Effector CD8-positive, alpha-beta T cell (primary cell): ENCODE results near the gene VWA8.
"Not testable (repeated sequence)": the region's sequence is repeated elsewhere in the genome, so short reads cannot be mapped to it uniquely, and the experiment has no call there.

ENCODE experiments used
- DNase-seq: peaks from one replicate; lab custom pipeline; 2025; lab: John Stamatoyannopoulos, UW

The VWA8 gene

DNA sequence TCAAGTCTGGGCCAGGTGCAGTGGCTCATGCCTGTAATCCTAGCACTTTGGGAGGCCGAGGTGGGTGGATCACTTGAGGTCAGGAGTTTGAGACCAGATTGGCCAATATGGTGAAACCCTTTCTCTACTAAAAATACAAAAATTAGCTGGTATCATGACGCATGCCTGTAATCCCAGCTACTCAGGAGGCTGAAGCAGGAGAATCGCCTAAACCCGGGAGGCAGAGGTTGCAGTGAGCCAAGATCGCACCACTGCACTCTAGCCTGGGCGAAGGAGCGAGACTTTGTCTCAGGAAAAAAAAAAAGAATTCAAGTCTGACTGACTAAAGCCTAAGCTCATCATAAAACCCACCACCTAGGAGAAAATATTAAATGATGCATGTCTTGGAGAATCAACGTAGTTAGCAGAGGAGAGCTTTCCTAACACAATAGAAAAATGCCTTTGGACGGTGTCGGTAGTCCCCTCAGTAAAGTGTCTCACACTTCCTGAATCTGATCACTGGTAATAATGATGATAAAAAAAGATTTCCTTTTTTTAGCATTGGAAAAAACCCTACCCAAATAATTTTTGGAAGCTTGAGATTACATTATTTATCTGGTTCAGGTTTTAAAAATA, 313.1 kb downstream of the VWA8 start:
- DNase-seq: not testable (repeated sequence)

DNA sequence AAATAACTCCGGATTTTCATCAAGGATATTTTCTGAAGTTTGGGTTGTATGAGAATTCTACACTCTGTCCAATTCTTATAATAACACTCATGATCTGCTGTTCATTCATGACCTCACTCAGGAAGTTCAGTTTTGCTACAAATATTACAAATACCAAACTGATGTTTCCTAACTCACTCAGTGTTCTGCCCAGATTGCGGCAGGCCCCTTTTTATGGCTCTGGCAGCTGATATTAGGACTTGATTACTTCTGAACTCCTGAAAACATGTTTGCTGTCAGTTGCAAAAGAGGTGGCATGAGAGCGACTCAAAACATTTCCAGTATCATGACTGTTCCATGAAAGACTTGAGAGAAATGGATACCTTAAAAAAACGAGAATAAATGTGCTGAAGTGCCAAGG, 315.6 kb downstream of the VWA8 start:
- no peak for DNase-seq

DNA sequence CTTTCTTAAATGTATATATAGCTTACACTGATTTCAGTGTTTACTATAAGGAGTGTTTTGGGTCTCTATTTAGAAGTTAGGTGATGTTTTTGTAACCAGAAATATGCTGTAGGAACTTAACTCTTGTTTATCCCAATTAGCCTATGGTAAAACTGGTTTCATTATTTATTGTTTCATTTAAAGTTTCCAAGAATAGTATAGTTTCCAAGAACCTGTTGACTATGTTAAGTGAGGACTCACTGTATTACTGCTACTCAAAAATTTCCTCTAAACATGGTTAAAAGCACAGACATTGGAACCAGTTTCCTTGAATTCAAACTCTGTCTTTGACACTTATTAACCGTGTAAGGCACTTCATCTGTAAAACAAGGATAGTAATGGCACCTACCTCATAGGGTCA, 316.2 kb downstream of the VWA8 start:
- no peak for DNase-seq

DNA sequence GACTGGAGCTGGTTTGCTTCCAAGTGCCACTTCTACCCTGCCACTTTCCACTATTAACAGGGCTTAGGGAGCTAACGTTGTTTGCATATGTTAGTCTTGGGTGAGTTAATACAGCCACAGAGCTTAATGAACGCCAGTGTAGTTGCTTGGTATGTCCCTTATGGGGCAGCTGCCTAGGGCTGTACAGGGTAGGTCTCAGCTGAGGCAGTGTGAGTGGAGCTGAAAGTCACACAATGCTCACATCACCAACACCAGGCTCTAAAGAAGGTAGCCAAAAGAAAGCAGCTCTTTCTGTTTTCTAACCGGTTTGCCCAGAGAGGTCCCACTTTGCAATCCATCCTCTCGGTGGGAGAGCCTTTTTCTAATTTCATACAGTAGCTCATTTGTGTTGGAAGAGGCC, 317.4 kb downstream of the VWA8 start:
- DNase-seq: no peak

DNA sequence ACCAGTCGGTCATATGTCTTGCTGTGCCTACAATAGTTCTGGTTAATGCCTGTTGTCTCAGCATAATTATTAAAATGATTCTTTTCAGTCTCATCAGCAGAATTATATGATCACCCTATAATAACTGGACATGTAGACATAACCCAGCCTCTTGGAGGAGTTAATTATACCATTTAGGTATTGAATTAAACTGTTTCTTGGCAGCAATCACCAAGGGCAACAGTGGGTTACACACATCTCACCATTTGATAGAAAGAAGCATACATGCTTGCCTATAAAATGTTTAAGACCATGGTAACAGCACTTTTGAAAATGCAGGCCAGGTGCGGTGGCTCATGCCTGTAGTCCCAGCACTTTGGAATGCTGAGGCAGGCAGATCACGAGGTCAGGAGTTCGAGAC, 318.9 kb downstream of the VWA8 start:
- no peak for DNase-seq

DNA sequence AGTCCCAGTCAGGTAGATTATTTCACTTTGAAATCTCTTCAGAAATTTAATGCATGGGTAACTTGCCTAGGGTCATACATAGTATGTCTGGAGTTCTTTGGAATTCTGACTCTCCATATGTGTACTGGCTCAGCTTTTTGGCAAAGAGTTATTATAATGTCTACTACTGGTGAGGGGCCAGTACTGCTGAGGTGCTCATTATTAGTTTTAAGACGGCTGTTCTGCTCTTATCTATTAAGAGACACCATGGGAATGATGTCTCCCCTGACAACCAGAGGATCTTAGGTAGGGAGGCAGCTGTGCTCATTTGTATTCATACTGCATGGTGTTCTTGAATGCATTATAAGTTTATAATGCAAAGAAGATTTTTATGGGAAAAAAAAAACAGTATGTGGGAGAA, 319.5 kb downstream of the VWA8 start:
- DNase-seq: no peak

DNA sequence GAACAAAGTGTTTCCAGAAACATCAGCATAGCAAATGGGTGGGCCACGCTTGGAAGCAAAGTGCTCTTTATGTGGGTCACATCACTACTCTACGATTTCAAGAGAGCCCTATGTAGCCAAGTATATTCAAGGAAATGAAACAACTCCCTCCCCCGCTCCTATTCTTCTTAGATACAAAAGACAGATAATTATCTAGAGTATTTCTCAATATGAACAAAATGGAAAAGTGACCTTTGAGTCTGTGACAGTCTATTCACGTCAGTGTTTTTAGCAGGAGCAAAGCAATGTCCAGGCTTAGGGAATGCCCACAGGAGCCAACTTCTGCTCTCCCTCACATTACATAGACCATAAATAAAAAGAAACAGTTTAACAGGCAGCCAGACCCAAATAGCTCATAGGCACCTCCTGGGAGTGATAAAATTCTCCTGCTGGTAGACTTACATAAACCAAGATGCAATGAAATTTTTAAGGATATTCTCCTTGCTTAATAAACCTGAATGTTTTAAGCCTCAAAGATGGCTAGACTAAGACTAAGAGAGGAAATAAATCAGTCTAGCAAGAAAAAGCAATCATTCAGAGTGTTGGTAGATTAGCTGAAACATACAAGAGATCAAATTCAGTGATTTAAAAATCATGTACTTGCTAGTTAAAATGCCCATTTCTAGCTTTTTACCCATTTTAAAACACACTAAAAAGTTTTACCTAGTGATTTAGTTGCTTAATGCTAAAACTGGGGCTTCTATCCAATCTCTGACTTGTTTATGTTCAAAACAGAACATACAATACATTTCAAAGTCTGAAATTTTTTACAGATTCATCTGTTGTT, 320.7 kb downstream of the VWA8 start:
- DNase-seq: no peak

DNA sequence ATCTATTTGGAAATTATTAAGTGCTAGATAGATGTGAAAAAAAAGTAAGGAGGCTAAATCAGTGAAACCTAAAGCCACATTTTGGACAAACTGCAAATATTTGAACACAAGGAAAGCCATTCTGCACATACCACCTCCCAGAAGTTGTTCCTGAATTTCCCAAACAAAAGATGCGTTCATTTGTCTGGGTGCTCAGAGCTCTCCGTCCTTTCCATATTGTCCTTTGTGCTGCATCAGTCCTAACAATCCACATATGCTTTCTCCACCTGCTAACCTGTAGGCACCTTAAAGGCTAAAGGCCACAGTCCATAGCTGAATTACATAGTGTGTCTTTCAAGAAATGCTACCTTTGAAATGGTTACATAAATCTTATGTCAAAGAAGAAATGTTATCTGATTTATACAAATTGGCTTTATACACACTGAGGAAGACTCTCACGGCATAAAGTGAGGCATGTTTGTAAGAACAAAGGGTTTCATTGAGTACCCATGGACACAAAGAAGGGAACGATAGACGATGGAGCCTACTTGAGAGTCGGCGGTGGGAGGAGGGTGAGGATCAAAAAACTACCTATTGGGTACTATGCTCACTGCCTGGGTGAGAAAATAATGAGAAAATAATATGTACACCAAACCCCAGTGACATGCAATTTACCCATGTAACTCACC, 321.5 kb downstream of the VWA8 start:
- no peak for DNase-seq

DNA sequence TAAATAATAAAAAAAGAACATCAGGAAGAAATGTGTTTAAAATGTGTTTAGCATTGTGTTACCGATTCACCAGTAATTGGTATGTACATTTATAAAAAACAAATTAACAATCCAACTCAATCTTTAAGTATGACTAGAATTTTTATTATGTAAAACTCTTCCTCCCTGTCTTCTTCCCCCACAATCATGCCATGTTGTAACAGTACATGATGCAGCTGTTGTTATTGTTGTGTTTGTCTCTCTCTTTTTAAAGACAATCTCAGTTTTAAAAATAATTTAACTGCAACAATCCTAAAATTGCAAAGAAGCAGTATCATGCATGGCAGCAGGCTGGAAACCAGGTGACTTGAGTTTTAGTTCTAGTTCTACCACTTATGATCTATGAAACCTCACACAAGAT, 323.3 kb downstream of the VWA8 start:
- DNase-seq: no peak

DNA sequence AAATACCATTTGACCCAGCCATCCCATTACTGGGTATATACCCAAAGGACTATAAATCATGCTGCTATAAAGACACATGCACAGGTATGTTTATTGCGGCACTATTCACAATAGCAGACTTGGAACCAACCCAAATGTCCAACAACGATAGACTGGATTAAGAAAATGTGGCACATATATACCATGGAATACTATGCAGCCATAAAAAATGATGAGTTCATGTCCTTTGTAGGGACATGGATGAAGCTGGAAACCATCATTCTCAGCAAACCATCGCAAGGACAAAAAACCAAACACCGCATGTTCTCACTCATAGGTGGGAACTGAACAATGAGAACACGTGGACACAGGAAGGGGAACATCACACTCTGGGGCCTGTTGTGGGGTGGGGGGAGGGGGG, 323.9 kb downstream of the VWA8 start:
- not testable (repeated sequence) for DNase-seq

DNA sequence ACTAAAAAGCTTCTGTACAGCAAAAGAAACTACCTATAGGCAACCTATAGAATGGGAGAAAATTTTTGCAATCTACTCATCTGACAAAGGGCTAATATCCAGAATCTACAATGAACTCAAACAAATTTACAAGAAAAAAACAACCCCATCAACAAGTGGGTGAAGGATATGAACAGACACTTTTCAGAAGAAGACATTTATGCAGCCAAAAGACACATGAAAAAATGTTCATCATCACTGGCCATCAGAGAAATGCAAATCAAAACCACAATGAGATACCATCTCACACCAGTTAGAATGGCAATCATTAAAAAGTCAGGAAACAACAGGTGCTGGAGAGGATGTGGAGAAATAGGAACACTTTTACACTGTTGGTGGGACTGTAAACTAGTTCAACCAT, 324.3 kb downstream of the VWA8 start:
- DNase-seq: not testable (repeated sequence)

DNA sequence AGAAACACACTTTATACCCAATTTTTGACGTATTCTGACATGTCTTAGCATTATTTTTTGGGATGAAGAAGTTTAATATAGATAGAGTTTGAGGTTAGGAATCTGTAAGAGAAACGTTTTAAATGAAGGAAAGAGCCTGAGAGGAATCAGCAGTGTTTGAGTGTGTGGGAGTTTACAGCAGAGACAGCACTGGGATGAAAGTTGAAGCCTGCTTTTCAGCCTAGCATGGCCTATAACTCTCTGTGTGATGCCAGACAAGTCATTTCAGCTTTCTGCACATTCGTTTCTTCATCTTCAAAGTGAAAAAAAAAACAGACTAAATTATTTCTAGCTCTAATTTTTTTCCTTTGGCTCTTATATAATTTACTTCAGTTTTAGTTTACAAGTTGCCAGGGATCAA, 326.5 kb downstream of the VWA8 start:
- no peak for DNase-seq

DNA sequence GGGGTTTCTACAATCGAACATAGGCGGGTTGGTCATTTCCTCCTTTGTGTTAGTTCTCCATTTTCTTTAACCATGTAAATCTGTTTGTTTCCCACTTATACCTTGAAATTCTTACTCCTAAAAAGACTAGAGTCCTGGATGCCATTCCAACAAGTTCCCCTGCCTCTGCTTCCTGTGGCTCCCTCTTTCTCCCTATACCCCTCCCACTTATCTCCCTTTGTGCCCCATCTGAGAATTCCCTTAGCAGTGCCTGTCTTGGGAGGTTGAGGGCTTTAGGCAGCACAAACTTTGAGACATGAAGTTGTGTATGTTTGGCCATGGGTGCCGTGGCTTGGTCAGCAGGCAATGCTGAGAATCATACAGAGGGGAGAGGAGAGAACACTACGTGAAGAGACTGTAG, 327.1 kb downstream of the VWA8 start:
- no peak for DNase-seq

DNA sequence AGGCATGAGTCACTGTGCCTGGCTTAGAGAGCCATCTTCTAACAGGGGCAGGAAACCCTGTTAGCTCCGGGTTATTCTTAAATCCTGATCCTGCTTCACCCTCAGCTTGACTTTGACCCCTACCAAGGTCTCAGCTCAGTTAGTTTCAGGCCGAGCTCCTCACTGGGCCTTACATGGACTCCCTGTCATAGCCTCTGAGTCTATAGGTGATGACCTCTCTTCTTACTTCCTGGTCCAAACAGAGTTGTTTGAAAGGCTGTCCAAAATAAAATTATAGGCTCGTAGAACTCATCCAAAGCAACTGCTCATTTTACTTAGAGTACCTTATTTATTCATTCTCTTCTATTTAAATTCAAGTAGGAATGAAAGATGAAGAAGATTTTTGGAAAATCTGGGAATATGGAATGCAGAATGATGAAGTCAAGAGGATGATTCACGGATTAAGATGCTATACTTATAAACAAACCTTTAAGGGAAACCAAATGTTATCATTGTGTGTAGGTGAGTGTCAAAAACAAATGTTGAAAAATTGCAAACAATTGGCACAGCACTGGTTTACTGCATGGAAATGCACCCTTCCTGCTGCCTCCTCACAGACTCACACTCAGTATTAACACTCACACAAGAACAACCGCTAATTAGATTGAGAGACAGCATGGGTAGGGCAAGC, 329.5 kb downstream of the VWA8 start:
- DNase-seq: no peak

DNA sequence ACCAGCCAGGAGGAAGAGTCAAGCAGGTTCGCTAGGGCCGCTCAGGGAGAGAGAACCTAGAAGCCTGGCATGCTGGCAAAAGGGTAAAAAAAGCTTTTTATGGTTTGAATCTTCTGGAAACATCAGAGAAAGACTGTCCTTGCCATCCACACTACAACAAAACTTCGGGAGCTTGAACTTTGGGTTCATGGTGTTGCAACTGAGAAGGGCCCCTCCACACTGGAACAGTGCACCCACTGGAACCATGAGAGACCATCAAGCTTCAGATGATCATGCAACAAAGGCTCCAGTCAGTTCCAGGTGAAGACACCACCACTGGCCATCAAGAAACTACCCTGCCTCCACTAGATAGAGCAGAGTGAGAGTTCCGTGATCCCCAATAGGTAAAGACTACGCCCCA, 333.5 kb downstream of the VWA8 start:
- DNase-seq: no peak

DNA sequence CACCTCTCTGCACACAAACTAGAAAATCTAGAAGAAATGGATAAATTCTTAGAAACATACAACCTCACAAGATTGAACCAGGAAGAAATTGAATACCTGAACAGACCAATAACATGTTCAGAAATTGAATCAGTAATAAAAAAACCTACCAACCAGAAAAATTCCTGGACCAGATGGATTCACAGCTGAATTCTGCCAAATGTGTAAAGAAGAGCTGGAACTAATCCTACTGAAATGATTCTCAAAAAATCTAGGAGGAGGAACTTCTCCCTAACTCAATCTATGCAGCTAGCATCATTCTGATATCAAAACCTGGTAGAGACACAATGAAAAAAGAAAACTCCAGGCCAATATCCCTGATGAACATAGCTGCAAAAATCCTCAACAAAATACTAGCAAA, 336.9 kb downstream of the VWA8 start:
- DNase-seq: no peak

DNA sequence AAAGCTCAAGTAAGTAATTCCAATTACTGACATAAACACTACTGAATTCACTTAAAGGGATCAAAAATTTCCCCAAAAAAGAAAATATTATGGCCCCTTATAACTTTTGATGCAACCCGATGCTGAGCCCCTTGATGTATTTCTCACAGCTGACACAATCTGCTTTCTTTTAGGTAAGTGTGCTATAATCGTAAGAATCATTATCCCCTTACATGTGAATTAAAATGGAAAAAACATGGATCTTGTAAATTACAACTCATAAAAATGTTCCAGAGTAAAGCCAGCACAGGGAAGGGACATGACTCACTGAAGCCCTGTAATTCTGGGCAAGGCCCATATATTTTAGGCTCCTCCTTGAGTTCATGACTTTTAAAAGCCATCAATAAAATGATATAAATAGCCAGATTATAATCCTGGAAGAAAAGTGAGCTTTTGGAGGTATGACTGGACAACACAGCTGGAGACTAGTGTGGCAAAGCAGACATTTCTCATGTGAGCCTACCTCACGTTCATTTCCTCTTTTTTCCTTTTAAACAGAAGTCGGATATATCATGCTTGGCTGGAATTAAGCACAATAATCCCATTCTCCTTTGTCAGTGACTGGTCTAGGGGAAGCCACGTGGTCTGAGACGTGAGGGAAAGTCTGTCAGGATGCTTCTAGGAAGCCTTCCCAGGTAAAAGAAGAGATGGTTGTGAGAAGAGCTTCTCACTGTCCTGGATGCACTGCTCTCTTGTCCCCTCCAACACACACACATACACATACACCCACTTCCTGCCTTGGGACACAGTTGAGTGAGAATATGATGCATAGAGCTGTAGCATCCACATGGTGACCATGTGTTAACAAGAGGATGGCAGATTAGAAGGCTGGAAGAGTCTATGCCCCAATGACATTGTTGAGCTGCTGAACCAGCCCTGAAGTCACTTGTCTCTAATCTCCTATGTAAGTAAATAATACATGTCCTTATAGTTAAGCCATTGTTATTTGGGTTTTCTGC, 338.2 kb downstream of the VWA8 start:
- no peak for DNase-seq

DNA sequence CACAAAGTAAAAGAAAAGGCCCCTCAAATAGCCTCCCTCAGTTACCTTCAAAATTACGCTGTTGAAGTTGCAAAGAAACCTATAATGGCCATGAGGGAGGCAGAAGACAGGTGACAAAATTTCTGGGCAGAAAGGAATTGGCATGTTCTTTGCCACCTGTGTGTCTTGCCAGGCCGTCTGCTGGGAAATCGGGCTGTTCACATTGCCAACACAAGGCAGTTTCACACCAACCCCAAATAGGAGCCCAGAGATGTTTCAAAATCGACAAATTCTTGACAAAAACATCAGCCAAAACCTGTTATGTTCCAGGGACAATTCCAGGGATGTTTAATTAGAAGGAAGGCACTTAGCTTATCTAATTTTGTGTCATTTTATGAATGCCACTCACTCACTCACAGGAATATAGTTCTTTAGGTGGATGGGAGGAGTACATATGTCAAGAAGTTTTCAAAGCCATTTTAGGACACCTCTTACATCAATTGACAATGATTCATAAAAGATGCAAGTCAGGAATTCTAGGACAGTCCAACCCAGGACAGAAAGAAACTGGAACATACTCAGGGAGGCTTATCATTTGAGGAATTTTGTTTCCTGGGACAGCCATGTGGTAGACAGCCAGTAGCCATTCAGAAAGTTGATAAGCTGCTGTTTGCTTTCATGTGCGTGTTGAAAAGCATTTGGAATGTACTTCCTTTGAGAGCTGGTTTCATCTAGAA, 339.0 kb downstream of the VWA8 start:
- no peak for DNase-seq

DNA sequence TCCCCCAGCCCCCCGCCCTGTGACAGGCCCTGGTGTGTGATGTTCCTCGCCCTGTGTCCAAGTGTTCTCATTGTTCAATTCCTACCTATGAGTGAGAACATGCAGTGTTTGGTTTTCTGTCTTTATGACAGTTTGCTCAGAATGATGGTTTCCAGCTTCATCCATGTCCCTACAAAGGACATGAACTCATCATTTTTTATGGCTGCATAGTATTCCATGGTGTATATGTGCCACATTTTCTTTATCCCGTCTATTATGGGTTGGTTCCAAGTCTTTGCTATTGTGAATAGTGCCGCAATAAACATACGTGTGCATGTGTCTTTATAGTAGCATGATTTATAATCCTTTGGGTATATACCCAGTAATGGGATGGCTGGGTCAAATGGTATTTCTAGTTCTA, 343.3 kb downstream of the VWA8 start:
- not testable (repeated sequence) for DNase-seq

DNA sequence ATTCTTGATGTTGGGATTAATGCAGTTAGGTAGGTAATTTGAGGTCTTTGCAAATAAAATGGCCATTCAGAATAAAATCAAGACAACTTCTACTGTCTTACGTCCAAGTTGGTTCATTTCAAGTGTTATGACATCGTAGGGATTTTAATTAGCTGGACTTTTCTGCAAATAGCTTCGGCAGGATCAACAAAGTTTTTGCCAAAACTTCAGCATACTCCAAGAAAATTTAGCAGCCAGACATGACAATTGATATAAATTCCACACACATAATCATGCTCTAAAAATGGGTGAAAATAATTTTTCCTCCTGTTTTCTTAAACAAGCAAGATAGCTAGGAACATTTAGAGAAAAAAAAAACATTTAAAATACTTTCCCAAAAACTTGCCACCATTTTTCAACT, 344.8 kb downstream of the VWA8 start:
- no peak for DNase-seq

DNA sequence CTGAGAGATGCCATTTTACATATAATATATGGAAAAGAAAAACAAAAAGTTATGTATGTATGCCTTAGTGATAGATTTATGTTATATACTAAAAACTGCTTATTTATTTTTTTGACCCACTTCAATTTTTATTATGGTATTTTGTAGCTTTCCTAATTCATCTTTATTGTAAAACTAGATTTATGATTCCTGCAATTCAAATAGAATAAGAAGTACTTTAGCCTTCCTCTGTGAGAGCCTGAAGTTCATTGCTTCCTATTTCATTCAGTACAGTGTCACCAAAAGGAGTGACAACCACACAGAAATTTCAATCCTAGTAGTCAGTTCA, 345.4 kb downstream of the VWA8 start:
- no peak for DNase-seq
